NCI-H146 treated with DMSO at 0.1 percent for 48 hours (cell line): ENCODE measurements around the gene TNRC6C.

Source experiments
- DNase-seq: peaks from one replicate; lab custom pipeline; 2025; ENCODE audit not compliant: unreplicated experiment; lab: John Stamatoyannopoulos, UW

TNRC6C gene

DNA sequence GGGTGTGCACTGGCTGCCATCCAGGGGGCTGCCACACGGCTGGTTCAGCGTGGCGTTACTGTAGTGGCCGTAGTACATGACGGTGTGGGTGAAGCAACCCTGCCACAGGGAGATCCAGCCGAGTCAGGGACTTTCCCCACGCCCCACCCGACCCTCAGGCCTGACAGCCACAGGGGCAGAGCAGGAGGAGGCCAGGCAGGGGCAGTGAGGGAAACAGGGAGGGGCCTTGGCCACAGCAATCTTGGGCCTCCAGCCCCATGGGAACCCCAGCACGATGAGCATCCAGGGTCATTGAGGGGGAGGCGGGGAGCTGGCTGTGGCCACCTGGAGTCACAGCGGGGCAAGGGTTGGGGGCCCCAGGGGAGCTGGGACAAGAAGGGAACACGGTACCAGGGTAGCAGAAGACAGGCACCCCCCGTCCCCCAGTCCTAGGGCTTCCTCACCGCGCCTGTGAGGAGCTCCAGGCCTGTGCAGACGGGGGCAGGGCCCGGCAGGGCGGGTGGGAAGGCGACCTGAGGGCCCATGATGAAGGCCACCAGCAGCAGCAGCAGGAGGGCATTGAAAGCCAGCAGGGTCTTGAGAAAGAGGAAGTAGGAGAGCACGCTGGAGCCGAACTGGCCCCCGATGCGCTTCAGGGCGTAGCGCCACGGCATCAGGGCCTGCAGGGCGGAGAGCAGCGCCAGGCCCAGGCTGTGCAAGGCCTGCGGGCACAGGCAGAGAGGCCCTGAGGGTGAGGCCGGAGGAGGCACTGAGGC is 165.8 kb downstream of the TNRC6C start:
- no peak for DNase-seq

DNA sequence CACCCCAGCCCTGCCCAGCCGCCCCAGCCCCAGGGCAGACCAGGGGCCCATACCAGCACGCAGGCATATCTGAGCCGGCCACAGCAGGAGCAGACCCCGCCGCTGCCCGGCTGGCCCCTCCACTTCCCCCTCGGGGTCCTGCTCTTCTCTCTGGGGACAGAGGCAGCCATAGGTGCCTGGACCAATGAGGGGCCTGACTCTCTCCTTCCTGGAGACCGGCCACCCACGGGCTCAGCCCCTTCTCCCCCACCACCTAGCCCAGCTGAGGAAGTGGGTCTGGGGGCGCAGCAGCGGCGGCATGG is 166.3 kb downstream of the TNRC6C start:
- DNase-seq = no peak

- no peak for DNase-seq
Measured at GRCh38 chr17:78125138-78125913, 166.8 kb downstream of the TNRC6C start.

- no peak for DNase-seq
Measured at GRCh38 chr17:78125976-78126894, 167.7 kb downstream of the TNRC6C start.

GRCh38 chr17:78126895-78127238 is 168.4 kb downstream of the TNRC6C start:
- no peak for DNase-seq

GRCh38 chr17:78127239-78127887 is 168.9 kb downstream of the TNRC6C start:
- DNase-seq = no peak

DNA sequence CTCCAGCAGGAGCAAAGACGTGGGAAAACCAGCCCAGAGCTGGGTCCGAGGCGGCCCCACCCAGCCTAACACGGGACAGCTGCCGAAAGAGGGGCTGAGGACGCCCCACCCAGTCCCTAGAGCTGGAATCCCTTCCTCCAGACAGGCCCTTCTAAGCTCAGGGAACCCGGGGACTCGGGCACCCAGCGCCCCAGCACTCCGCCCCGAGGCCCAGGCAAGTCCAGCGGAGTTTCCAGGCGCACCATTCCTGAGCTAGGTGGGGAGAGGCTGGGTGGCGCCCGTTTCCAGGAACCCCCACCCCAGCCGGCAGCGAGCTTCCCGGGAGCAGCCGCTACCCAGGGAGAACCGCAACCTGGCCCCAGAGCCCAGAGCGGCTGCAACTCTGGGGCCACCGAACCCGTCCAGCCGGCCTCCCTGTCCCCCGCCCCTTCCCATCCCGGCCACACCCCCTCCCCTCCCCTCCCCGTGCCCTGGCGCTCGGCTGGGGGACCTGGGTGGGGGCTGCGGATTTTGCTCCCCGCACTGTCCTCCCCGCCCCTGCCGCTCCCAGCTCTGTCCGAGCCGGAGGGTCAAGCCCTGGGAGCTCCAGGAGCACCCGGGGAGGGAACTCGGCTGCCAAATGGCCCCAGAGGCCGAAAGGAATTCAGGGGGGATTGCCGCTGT is 169.5 kb downstream of the TNRC6C start:
- DNase-seq = no peak

DNA sequence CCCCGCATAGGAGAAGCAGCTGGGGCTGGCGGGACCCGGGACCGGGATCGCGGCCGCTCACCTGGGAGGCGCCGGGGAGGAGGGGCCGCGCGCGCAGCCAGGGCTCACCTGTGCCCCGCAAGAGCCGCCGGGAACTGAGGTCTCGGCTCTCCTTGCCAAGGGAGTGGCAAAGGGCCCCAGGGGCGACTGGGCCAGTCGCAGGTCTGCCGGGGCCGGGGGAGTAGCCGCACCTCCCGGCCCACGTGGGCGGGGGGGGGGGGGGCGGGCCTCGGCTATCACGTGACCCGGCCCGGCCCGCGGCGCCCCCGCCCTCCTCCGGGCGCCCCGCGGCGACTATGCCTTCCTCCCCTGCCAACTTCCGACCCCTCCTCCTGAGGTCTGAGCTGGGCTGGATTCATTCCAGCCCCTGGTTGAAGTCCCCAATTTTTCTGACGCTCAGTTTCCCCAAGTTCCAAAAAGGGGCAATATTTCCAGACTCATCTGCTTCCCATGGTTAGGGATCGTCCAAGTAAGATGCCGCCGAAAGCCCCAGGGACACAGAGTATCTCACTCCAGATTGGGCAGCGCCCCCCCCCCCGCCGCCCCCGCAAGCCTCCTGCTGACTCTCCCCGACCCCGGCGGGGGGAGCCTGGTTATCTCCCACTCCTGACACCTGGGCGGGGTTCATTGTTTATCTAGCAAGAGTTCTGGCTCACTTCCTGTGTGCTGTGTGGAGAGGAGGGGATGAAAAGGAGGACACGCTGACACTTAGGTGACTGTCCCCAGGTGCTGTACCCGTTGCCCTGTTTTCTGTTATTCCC is 170.2 kb downstream of the TNRC6C start, which contains the start of gene TMC6:
TSS of gene TMC6 (minus strand) at position 205 of the 800 bp plus-strand sequence. CDS start 1,923 bp downstream, outside the sequence.
- DNase-seq = peak; percentile 58

- DNase-seq = no peak
Measured at GRCh38 chr17:78129351-78130089, 171.0 kb downstream of the TNRC6C start.

GRCh38 chr17:78130090-78130436 is 171.6 kb downstream of the TNRC6C start:
- no peak for DNase-seq

DNA sequence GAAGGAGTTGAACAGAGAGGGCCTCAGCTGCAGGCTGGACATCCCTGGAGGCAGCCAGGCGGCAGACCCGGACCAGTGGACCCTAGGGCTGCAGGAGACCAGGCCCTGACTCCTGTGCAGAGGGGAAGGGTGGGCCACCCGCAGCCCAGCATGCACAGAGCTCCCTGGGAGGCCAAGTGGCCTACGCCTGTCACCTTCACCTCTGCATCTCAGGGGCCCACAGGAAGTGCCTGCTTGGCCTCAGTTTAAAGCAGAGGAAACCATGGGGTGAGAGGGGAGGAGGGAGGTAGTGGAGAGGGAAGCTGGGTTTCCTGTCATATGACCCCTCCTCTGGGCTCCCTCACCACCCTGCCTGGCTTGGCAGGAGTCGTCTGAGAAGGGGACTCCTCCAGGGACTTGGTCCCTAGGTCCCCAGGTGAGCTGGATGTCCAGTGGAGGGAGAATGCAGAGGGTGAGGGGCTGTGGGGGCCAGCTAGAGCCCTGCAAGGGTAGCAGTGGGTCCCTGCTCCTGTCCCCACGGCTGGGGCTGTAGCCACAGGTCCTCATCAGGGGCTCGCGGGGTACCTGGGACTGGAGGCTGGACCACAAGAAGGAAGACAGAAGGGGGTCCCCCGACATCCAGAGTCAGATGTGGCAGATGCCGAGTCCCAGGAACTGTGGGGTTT is 172.1 kb downstream of the TNRC6C start, which contains the start of gene TMC8:
TSS of gene TMC8 (plus strand) at position 335 of the 665 bp plus-strand sequence. CDS start 818 bp downstream, outside the sequence.
- no peak for DNase-seq

- no peak for DNase-seq
Measured at GRCh38 chr17:78131172-78132083, 172.9 kb downstream of the TNRC6C start.

DNA sequence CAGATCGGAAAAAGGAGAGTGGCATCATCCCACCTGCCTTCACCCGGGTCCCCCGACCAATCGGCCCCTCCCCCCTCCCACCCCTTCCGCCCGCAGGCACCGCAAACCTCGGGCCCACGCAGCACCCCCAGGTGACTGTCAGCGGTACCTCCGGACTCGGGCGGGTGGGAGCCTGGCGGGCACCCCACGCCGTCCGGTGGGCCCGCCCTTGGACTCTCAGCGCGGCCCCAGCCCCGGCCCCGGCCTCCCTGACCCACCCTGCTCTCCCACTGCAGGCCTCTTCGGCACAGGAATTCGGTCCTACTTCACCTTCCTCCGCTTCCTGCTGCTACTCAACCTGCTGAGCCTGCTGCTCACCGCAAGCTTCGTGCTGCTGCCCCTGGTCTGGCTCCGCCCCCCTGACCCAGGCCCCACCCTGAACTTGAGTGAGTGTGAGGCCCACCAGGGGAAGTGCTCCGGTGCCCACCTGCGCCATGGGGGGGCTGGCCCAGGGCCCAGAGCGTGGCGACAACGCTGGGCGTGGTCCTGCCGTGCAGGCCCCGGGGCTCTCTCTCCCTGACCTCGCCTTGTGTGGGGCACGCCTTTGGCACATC is 173.7 kb downstream of the TNRC6C start:
- DNase-seq = no peak

GRCh38 chr17:78132767-78133178 is 174.3 kb downstream of the TNRC6C start:
- DNase-seq = no peak

DNA sequence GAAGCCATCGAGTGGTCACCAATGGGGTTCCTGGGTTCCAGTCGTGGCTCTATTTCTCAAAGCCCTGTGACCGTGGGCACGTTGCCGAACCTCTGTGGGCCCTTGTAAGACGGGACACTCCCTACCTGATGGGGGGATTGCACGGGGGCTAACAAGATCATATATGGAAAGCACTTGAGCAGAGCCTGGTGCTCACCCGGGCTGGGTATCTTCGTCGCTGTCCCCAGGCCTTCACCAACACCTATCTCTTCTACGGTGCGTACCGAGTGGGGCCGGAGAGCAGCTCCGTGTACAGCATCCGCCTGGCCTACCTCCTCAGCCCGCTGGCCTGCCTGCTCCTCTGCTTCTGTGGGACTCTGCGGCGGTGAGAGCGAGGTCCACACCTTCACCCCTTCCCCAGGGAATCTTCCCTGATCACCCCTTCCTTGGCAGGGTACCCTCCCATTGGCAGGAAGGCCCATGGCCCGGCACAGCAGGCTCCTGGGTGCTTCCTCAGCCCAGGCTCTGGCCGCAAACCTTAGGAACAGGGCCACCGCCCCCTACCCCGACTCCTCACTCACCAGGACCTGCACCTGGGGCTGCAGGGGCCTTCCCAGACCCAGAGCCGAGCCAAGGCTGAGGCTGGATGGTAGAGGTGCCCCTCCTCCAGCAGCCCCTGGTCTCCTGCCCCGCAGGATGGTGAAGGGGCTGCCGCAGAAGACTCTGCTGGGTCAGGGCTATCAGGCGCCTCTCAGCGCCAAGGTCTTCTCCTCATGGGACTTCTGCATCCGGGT is 174.9 kb downstream of the TNRC6C start:
- no peak for DNase-seq
